K562 (cell line): Measurements from ENCODE around the gene GALNS. TPM values are rescaled to one million over a fixed set of nuclear protein-coding genes. Genes with fewer than 3 reads are reported as not detected.
A peak's percentile ranks its signal among the peaks of the same experiment; 100 is the strongest.

Experiments
- ATF1 ChIP-seq, 2 experiments: fragments of 450-650 bp in 1 of 2; IDR thresholded peaks; 2 replicates each; pipeline ENCODE4 v1.6.1; 2016; ENCODE audit warnings: missing compliant biosample characterization in 1 of 2, missing genetic modification characterization in 1 of 2
- CBX1 ChIP-seq: sonication (generic); IDR thresholded peaks from 2 replicates; pipeline ENCODE4 v1.6.1; 2016; ENCODE audit warnings: antibody characterized with exemption, low read depth, mild to moderate bottlenecking
- EHMT2 ChIP-seq: fragments of 450-650 bp; IDR thresholded peaks from 2 replicates; pipeline ENCODE4 v1.6.1; 2018; ENCODE audit warnings: antibody characterized with exemption
- HDAC2 ChIP-seq: fragments of 450-650 bp; IDR thresholded peaks from 2 replicates; pipeline ENCODE4 v1.6.1; 2016; ENCODE audit warnings: mild to moderate bottlenecking
- MAX ChIP-seq: sonication (generic); formaldehyde crosslinking; IDR thresholded peaks from 2 replicates; pipeline ENCODE4 v1.9.0; 2022; ENCODE audit warnings: mild to moderate bottlenecking, missing genetic modification reagents
- MYC ChIP-seq, 2 experiments: fragments of 250-450 bp in 1 of 2; sonication (Bioruptor Pico) in 1 of 2; IDR thresholded peaks; 2 replicates each; pipeline versions ENCODE4 v1.5.1 to v1.6.1; 2012 to 2021; ENCODE audit warnings: low read depth in 2 of 2, borderline replicate concordance in 1 of 2, improper control_type of control experiment in 1 of 2, low read length in 1 of 2, mild to moderate bottlenecking in 1 of 2, moderate library complexity in 1 of 2
- STAT5B ChIP-seq: fragments of 250-450 bp; sonication (Bioruptor Pico); IDR thresholded peaks from 2 replicates; pipeline ENCODE4 v1.8.0; 2021; ENCODE audit warnings: mild to moderate bottlenecking, inconsistent platforms
- USF1 ChIP-seq: sonication (generic); formaldehyde crosslinking; IDR thresholded peaks from 2 replicates; pipeline ENCODE4 v1.9.0; 2022; ENCODE audit warnings: mild to moderate bottlenecking, missing genetic modification reagents
- ZBTB40 ChIP-seq, 2 experiments: fragments of 450-650 bp in 1 of 2; sonication (generic) in 1 of 2; formaldehyde crosslinking in 1 of 2; IDR thresholded peaks; 2 replicates each; pipeline versions ENCODE4 v1.7.1 to v1.9.0; 2016 to 2022; ENCODE audit warnings: inconsistent platforms in 1 of 2, mild to moderate bottlenecking in 1 of 2, missing genetic modification reagents in 1 of 2
- ZNF274 ChIP-seq: IDR thresholded peaks from 2 replicates; pipeline ENCODE4 v1.6.1; 2011; ENCODE audit warnings: low read depth, mild to moderate bottlenecking, low read length, moderate library complexity, borderline replicate concordance
- ZNF512 ChIP-seq: IDR thresholded peaks from 2 replicates; pipeline ENCODE4 v1.6.1; 2016; ENCODE audit warnings: missing genetic modification characterization, missing compliant biosample characterization
- ZNF707 ChIP-seq: fragments of 250-450 bp; sonication (Bioruptor Pico); conservative IDR thresholded peaks from 2 replicates; pipeline ENCODE4 v1.8.0; 2022; ENCODE audit warnings: inconsistent platforms, mild to moderate bottlenecking, moderate library complexity
- polyA plus RNA-seq, 8 experiments: library from polyadenylated mRNA; depleted of rRNA in 4 of 8; stranded (reverse) in 5 of 8; unstranded in 3 of 8; fragments of >200 nt; fragmentation: Nextera tagmentation in 2 of 8; fragmentation: Illumina TruSeq in 1 of 8; extraction: Ambion mirVana in 2 of 8; extraction: Trizol in 1 of 8; gene quantifications; 2 replicates each; pipeline versions ENCODE4 v1.2.1 to v1.2.3, GENCODE V29; 2011 to 2014; ENCODE audit warnings: inconsistent platforms in 1 of 8, missing spikeins in 1 of 8
- total RNA-seq, 7 experiments: library from RNA; depleted of rRNA in 6 of 7; stranded (reverse); fragments of >200 nt in 6 of 7; fragmentation: Illumina TruSeq in 2 of 7; extraction: Trizol in 2 of 7; gene quantifications; 2 replicates each; pipeline versions ENCODE4 v1.2.1 to v1.2.3, GENCODE V29; 2011 to 2021; ENCODE audit warnings: low replicate concordance in 1 of 7

GALNS gene
- total and polyA plus RNA-seq, 9 of the 15 experiments (the other 6 are each of a cell fraction or from before 2014, with no cell fraction given), result 0.38 to 13.2 (median 4.3) TPM

- no peak for TF ChIP-seq ZBTB40 (IDR thresholded peaks at IDR 0.05)
- TF ChIP-seq ZBTB40 (CRISPR knock-in tag; IDR thresholded peaks at IDR 0.05), result 0 out of 2 replicates have a peak, but pooled peaks have one; percentile 19
- no peak for TF ChIP-seq ZNF512
- TF ChIP-seq MYC (IDR thresholded peaks at IDR 0.05; ENCODE audit: low read depth, low read length), result peak; percentile 71; the same call in 1 of the 2 replicates
- no peak for TF ChIP-seq MYC (CRISPR knock-in tag; IDR thresholded peaks at IDR 0.05; ENCODE audit: borderline replicate concordance, low read depth)
- peak; percentile 33; the same call in 1 of the 2 replicates for TF ChIP-seq ATF1 (CRISPR knock-in tag; IDR thresholded peaks at IDR 0.05)
- TF ChIP-seq ATF1 (tag; IDR thresholded peaks at IDR 0.05), result no peak
- peak; percentile 96 for TF ChIP-seq MAX
- TF ChIP-seq CBX1, result no peak; the same call in 1 of the 2 replicates
- no peak for TF ChIP-seq EHMT2
- TF ChIP-seq HDAC2, result no peak
- peak; percentile 72 for TF ChIP-seq USF1 (CRISPR knock-in tag)
- no peak for TF ChIP-seq STAT5B (CRISPR knock-in tag)
- no peak for TF ChIP-seq ZNF707 (CRISPR knock-in tag)
- TF ChIP-seq ZNF274, result no peak
Observed at GRCh38 chr16:88839026-88839529, 17.7 kb downstream of the GALNS start (continued).
